ENCODE results near the gene TAS2R43. TPM values are rescaled to one million over a fixed set of nuclear protein-coding genes. Genes with fewer than 3 reads are reported as not detected.

The TAS2R43 gene, protein sequence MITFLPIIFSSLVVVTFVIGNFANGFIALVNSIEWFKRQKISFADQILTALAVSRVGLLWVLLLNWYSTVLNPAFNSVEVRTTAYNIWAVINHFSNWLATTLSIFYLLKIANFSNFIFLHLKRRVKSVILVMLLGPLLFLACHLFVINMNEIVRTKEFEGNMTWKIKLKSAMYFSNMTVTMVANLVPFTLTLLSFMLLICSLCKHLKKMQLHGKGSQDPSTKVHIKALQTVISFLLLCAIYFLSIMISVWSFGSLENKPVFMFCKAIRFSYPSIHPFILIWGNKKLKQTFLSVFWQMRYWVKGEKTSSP
- polyA plus RNA-seq (2011; rRNA removed) = not detected in 2 replicates
- polyA plus RNA-seq (2012; cell fraction: cytosol; rRNA removed) = not detected in 2 replicates
- not detected in 2 replicates for polyA plus RNA-seq (2012; cell fraction: nucleus; rRNA removed)
- polyA plus RNA-seq (2017; fragmentation: RNase III; extraction: RNeasy Plus Mini Kit Qiagen cat#74134 plus additional on column Dnase treatment) = not detected in 3 replicates
- not detected in 2 replicates for polyA minus RNA-seq (2011; rRNA and poly(A)+ RNA removed)

DNA sequence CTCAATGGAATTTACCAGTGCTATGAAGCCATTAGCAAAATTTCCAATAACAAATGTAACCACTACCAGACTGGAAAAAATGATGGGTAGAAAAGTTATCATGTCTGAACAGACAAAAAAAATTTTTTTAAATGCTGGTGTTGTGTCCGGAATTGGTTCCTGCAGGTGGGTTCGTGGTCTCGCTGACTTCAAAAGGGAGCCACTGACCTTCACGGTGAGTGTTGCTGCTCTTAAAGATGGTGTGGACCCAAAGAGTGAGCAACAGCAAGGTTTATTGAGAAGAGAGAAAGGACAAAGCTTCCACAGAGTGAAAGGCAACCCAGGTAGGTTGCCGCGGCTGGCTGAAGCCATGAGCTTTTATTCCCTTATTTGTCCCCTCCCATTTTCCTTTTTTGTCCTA lies at the start of gene TAS2R43:
Gene TAS2R43, minus strand, starts transcription at position 186 of the 400 bp plus-strand sequence. Its CDS starts 84 bp downstream, at position 102.
- FAIRE-seq = no peak
- CTCF ChIA-PET = no interaction called here

DNA sequence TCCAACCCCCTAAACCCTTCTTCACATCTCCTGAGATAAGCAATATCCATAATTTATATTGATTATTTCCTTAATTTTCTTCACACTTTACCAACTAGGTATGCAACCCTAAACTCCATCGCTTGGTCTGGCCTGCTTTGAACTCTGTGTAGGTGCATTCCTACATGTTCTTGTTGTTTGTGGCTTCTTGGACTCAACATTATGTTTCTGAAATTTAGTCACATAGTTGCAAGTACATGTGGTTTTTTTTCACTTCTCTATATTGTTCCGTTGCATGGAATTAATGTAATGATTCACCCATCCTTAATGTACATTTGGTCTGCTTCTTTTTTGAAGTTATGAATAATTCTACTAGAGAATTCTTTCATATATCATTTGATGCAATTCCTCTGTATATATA lies 44.0 kb upstream of the TAS2R43 start:
- CTCF ChIA-PET = no interaction called here
- WGBS (ENCODE audit: missing lambda C conversion rate) = 52% methylated on average over 2 of the region's 2 CpGs
- POLR2A ChIA-PET = no interaction called here

More for the DNA sequence above, at the start of gene TAS2R43:
- Histone ChIP-seq H3K9me3 (no peaks in the 10 kb centered on the region), H3K27ac (no peak within 1 kb of the TSS), H3K4me2 (no peak within 1 kb of the TSS), H3K4me1 (no peaks in the 10 kb centered on the region), H3K4me3 (no peak within 1 kb of the TSS)
- ATAC-seq (no peak), DNase-seq (ENCODE audit: low read depth in 1 of 2, low spot score in 1 of 2) (no peak)
- 90% methylated on average over 3 of the region's 6 CpGs for WGBS (ENCODE audit: missing lambda C conversion rate)
- TF ChIP-seq, protein P1, sequence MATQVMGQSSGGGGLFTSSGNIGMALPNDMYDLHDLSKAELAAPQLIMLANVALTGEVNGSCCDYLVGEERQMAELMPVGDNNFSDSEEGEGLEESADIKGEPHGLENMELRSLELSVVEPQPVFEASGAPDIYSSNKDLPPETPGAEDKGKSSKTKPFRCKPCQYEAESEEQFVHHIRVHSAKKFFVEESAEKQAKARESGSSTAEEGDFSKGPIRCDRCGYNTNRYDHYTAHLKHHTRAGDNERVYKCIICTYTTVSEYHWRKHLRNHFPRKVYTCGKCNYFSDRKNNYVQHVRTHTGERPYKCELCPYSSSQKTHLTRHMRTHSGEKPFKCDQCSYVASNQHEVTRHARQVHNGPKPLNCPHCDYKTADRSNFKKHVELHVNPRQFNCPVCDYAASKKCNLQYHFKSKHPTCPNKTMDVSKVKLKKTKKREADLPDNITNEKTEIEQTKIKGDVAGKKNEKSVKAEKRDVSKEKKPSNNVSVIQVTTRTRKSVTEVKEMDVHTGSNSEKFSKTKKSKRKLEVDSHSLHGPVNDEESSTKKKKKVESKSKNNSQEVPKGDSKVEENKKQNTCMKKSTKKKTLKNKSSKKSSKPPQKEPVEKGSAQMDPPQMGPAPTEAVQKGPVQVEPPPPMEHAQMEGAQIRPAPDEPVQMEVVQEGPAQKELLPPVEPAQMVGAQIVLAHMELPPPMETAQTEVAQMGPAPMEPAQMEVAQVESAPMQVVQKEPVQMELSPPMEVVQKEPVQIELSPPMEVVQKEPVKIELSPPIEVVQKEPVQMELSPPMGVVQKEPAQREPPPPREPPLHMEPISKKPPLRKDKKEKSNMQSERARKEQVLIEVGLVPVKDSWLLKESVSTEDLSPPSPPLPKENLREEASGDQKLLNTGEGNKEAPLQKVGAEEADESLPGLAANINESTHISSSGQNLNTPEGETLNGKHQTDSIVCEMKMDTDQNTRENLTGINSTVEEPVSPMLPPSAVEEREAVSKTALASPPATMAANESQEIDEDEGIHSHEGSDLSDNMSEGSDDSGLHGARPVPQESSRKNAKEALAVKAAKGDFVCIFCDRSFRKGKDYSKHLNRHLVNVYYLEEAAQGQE (IDR thresholded peaks at IDR 0.05) = no peak
- TF ChIP-seq CEBPB (IDR thresholded peaks at IDR 0.05) (no peak), HDAC2 (IDR thresholded peaks at IDR 0.05) (no peak), SMC3 (IDR thresholded peaks at IDR 0.05) (no peak), CHD4 (IDR thresholded peaks at IDR 0.05; ENCODE audit: borderline replicate concordance) (no peak), TP53 (CRISPR knock-in tag; IDR thresholded peaks at IDR 0.05) (no peak)
- TF ChIP-seq, protein P2, sequence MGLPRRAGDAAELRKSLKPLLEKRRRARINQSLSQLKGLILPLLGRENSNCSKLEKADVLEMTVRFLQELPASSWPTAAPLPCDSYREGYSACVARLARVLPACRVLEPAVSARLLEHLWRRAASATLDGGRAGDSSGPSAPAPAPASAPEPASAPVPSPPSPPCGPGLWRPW (IDR thresholded peaks at IDR 0.05) = no peak
- POLR2A ChIA-PET = no interaction called here

More for the DNA sequence above, 44.0 kb upstream of the TAS2R43 start:
- DNase-seq (ENCODE audit: low read depth in 1 of 2, low spot score in 1 of 2) (no peak), ATAC-seq (no peak), FAIRE-seq (no peak)
- no peak for TF ChIP-seq TFCP2L1 (CRISPR knock-in tag; IDR thresholded peaks at IDR 0.05)
- TF ChIP-seq NFE2L2 (conservative IDR thresholded peaks at IDR 0.05; ENCODE audit: low read length) = no peak
- no peak for TF ChIP-seq MAFK (IDR thresholded peaks at IDR 0.05; ENCODE audit: partially characterized antibody)
- TF ChIP-seq RNF2 (IDR thresholded peaks at IDR 0.05; ENCODE audit: borderline replicate concordance, low read depth) = no peak
- no peak for TF ChIP-seq RCOR1 (IDR thresholded peaks at IDR 0.05; ENCODE audit: low read depth, low read length)
- TF ChIP-seq ZFP36 (IDR thresholded peaks at IDR 0.05; ENCODE audit: borderline replicate concordance, partially characterized antibody) = no peak
- no peak for TF ChIP-seq GATA3 (IDR thresholded peaks at IDR 0.05; ENCODE audit: borderline replicate concordance)
- TF ChIP-seq, protein P3, sequence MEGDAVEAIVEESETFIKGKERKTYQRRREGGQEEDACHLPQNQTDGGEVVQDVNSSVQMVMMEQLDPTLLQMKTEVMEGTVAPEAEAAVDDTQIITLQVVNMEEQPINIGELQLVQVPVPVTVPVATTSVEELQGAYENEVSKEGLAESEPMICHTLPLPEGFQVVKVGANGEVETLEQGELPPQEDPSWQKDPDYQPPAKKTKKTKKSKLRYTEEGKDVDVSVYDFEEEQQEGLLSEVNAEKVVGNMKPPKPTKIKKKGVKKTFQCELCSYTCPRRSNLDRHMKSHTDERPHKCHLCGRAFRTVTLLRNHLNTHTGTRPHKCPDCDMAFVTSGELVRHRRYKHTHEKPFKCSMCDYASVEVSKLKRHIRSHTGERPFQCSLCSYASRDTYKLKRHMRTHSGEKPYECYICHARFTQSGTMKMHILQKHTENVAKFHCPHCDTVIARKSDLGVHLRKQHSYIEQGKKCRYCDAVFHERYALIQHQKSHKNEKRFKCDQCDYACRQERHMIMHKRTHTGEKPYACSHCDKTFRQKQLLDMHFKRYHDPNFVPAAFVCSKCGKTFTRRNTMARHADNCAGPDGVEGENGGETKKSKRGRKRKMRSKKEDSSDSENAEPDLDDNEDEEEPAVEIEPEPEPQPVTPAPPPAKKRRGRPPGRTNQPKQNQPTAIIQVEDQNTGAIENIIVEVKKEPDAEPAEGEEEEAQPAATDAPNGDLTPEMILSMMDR (IDR thresholded peaks at IDR 0.05) = no peak
- no peak for TF ChIP-seq ESRRA (IDR thresholded peaks at IDR 0.05; ENCODE audit: borderline replicate concordance, low read length)
- TF ChIP-seq KDM1A (IDR thresholded peaks at IDR 0.05; ENCODE audit: low read depth) = no peak
- no peak for TF ChIP-seq NPAS2 (CRISPR knock-in tag; IDR thresholded peaks at IDR 0.05; ENCODE audit: borderline replicate concordance)
- TF ChIP-seq, protein P4, sequence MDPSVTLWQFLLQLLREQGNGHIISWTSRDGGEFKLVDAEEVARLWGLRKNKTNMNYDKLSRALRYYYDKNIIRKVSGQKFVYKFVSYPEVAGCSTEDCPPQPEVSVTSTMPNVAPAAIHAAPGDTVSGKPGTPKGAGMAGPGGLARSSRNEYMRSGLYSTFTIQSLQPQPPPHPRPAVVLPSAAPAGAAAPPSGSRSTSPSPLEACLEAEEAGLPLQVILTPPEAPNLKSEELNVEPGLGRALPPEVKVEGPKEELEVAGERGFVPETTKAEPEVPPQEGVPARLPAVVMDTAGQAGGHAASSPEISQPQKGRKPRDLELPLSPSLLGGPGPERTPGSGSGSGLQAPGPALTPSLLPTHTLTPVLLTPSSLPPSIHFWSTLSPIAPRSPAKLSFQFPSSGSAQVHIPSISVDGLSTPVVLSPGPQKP (IDR thresholded peaks at IDR 0.05; ENCODE audit: low read depth, low read length) = no peak
- TF ChIP-seq, protein P5, sequence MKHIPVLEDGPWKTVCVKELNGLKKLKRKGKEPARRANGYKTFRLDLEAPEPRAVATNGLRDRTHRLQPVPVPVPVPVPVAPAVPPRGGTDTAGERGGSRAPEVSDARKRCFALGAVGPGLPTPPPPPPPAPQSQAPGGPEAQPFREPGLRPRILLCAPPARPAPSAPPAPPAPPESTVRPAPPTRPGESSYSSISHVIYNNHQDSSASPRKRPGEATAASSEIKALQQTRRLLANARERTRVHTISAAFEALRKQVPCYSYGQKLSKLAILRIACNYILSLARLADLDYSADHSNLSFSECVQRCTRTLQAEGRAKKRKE (CRISPR knock-in tag; IDR thresholded peaks at IDR 0.05; ENCODE audit: low read depth) = no peak
- no peak for TF ChIP-seq ZC3H11A (IDR thresholded peaks at IDR 0.05)
- no peak for TF ChIP-seq JUN (IDR thresholded peaks at IDR 0.05)
- no peak for TF ChIP-seq MYC (IDR thresholded peaks at IDR 0.05; ENCODE audit: borderline replicate concordance, low read length)
- TF ChIP-seq ZSCAN20 (CRISPR knock-in tag; IDR thresholded peaks at IDR 0.05) = no peak
- Histone ChIP-seq H3K9me3 (no peaks in the 10 kb centered on the region), H3K27ac (no peak overlapping the region), H3K4me3 (no peak overlapping the region), H3K4me2 (no peak overlapping the region), H3K4me1 (no peaks in the 10 kb centered on the region)
